Measurements from ENCODE around the gene ERC1. TPM values are rescaled to one million over a fixed set of nuclear protein-coding genes. Genes with fewer than 3 reads are reported as not detected.

The ERC1 gene
- polyA plus RNA-seq, 2 of the 4 experiments (the other 2 are of a cell fraction) = 14.2 to 20.9 TPM

DNA sequence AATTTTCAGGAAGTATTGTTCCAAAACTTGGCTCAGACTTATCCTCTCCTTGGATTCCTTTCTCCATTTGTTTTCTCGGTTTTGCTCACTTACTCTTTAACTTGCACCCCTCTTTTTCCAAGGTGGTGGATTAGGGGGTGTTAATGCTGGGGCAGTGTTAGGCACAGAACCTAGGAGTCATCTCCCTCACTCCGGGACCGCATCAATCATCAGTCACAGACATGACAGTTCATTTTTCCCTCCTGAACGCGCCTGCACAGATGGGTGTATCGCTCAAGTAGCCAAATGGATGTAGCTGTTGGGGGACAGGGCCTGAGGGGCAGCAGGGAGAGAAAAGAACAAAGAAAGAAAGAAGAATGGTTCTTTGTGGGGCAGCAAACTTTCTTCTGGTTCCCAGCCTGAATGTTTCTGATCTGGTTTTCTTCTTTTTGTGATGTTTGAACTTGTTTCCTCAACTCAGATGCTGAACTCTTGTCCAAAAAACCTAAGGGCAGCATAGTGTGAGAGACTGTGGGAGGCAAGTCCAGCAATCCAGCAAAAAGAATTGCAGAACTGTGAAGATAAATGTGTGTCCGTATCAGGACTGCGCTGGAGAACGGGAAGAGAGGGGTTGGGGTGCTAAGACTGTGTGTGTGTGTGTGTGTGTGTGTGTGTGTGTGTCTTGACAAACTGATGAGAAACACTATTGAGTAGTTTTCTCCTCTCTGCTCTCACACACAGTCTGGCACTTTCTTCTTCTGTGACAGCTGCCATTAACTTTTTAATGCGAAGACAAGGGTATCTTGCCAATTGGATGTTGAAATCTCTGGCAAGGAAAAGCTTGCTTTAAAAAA, 472.3 kb downstream of the ERC1 start:
- TF ChIP-seq CHD4 (IDR thresholded peaks at IDR 0.05; ENCODE audit: borderline replicate concordance) (no peak), JUNB (IDR thresholded peaks at IDR 0.05) (no peak), RAD21 (conservative IDR thresholded peaks at IDR 0.05 in 1 of 2, IDR thresholded peaks at IDR 0.05 in 1 of 2) (no peak), SMC3 (IDR thresholded peaks at IDR 0.05) (no peak), HES2 (IDR thresholded peaks at IDR 0.05) (no peak), HMGXB4 (CRISPR knock-in tag; IDR thresholded peaks at IDR 0.05; ENCODE audit: borderline replicate concordance) (no peak), FOXS1 (CRISPR knock-in tag; IDR thresholded peaks at IDR 0.05) (no peak), NFE2L2 (conservative IDR thresholded peaks at IDR 0.05; ENCODE audit: low read length) (no peak), ZC3H11A (IDR thresholded peaks at IDR 0.05) (no peak), CBX8 (IDR thresholded peaks at IDR 0.05) (no peak), ESRRA (IDR thresholded peaks at IDR 0.05; ENCODE audit: borderline replicate concordance, low read length) (no peak), RFX5 (IDR thresholded peaks at IDR 0.05) (no peak), GATA3 (IDR thresholded peaks at IDR 0.05; ENCODE audit: borderline replicate concordance) (no peak), POLR2AphosphoS2 (conservative IDR thresholded peaks at IDR 0.05; ENCODE audit: low read length) (no peak), BHLHE40 (IDR thresholded peaks at IDR 0.05; ENCODE audit: low read depth, low read length) (no peak), EHMT2 (IDR thresholded peaks at IDR 0.05; ENCODE audit: low read depth) (no peak), MAX (IDR thresholded peaks at IDR 0.05) (no peak)
- TF ChIP-seq, protein P1, sequence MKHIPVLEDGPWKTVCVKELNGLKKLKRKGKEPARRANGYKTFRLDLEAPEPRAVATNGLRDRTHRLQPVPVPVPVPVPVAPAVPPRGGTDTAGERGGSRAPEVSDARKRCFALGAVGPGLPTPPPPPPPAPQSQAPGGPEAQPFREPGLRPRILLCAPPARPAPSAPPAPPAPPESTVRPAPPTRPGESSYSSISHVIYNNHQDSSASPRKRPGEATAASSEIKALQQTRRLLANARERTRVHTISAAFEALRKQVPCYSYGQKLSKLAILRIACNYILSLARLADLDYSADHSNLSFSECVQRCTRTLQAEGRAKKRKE (CRISPR knock-in tag; IDR thresholded peaks at IDR 0.05; ENCODE audit: low read depth) = no peak
- TF ChIP-seq, protein P2, sequence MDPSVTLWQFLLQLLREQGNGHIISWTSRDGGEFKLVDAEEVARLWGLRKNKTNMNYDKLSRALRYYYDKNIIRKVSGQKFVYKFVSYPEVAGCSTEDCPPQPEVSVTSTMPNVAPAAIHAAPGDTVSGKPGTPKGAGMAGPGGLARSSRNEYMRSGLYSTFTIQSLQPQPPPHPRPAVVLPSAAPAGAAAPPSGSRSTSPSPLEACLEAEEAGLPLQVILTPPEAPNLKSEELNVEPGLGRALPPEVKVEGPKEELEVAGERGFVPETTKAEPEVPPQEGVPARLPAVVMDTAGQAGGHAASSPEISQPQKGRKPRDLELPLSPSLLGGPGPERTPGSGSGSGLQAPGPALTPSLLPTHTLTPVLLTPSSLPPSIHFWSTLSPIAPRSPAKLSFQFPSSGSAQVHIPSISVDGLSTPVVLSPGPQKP (IDR thresholded peaks at IDR 0.05; ENCODE audit: low read depth, low read length) = no peak
- WGBS (ENCODE audit: missing lambda C conversion rate) = 90% methylated on average over 10 of the region's 10 CpGs
- ATAC-seq (no peak), FAIRE-seq (no peak), DNase-seq (ENCODE audit: low read depth in 1 of 2, low spot score in 1 of 2) (no peak)
- H3K27ac ChIP-seq = no peak overlapping the region
- no peaks in the 10 kb centered on the region for H3K4me1 ChIP-seq
- POLR2A ChIA-PET = no interaction called here
- CTCF ChIA-PET = interaction anchor here (0.8 to 1.5 kb wide), 3 partner anchors 9 to 11 kb away, joined by 3 to 6 read pairs (median 4); no protein-coding TSS in a partner anchor
- no peak overlapping the region for H3K4me3 ChIP-seq
- peaks cover 5% of the 10 kb centered on the region; the same call in 1 of the 3 replicates for H3K9me3 ChIP-seq
- H3K4me2 ChIP-seq = no peak overlapping the region

DNA sequence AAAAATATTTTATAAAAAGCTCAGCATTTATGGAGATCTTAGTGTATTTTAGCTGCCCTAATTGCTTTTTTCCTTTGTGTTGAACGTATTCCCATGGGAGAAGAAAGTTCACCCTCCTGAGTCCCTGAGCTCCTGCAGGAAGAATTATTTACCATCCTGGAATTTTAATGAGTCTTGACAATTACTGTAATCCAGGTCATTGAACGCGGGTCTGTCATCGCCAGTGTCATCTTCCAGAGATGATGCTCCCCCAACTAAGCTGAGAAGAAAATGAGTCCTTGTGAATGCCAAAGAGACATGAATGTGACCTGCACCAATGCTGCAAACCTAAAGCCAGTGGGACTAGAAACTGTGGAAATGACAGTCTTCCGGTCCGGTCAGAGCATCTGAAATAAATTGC, 473.9 kb downstream of the ERC1 start:
- 90% methylated on average over 6 of the region's 6 CpGs for WGBS (ENCODE audit: missing lambda C conversion rate)
- ChIA-PET POLR2A (no interaction called here), CTCF (interaction anchor here (0.6 to 1.5 kb wide), 5 partner anchors 10 to 347 kb away, joined by 3 to 6 read pairs (median 4); no protein-coding TSS in a partner anchor)
- Histone ChIP-seq H3K4me2 (no peak overlapping the region), H3K27ac (no peak overlapping the region), H3K4me3 (no peak overlapping the region), H3K4me1 (no peaks in the 10 kb centered on the region), H3K9me3 (peaks cover 5% of the 10 kb centered on the region; the same call in 1 of the 3 replicates)
- TF ChIP-seq MYC (IDR thresholded peaks at IDR 0.05; ENCODE audit: borderline replicate concordance, low read length) = no peak
- no peak for TF ChIP-seq HOXB13 (CRISPR knock-in tag; IDR thresholded peaks at IDR 0.05; ENCODE audit: low read depth)
- FAIRE-seq = no peak
- ATAC-seq = no peak
- DNase-seq (ENCODE audit: low read depth in 1 of 2, low spot score in 1 of 2) = no peak
